AG09309 (cell line): ENCODE measurements around the gene CTSO.
"Not testable (repeated sequence)": the region's sequence is repeated elsewhere in the genome, so short reads cannot be mapped to it uniquely, and the experiment has no call there.

ENCODE experiments used
- DNase-seq: peaks from one replicate; pipeline ENCODE4 v3.0.0-alpha.2; 2010; ENCODE audit warnings: low read depth
- H3K4me3 ChIP-seq: 2 replicates; pipeline ENCODE4 v1.5.1; 2011; ENCODE audit warnings: mild to moderate bottlenecking, low read depth, low read length, moderate library complexity; ENCODE audit not compliant: control insufficient read depth
- CTCF ChIP-seq: IDR thresholded peaks from 2 replicates; pipeline ENCODE4 v1.5.1; 2011; ENCODE audit warnings: mild to moderate bottlenecking, low read depth, low read length, inconsistent platforms; ENCODE audit not compliant: insufficient read depth, control insufficient read depth; ENCODE audit errors: missing control alignments

CTSO gene

DNA sequence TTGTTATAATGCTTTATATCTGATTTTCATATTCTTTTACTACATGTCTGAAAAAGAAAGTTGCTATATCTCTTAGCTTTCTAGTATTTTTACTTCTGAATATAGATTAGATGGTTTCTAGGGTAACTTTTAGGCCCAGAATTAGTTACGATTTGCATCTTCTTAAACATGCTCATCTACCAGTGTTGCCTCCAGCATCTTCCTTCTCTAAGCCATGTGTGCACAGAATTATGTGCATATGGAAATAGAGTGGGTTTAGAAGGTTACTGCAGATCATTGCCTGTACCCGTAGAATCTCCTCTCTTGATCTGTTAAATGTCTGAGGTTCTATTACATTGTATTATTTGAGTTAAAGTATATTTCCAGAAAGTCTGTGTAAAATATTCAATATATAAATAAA lies 52.7 kb downstream of the CTSO start:
- H3K4me3 ChIP-seq, result no peak overlapping the region
- TF ChIP-seq CTCF, result no peak
- DNase-seq, result no peak

DNA sequence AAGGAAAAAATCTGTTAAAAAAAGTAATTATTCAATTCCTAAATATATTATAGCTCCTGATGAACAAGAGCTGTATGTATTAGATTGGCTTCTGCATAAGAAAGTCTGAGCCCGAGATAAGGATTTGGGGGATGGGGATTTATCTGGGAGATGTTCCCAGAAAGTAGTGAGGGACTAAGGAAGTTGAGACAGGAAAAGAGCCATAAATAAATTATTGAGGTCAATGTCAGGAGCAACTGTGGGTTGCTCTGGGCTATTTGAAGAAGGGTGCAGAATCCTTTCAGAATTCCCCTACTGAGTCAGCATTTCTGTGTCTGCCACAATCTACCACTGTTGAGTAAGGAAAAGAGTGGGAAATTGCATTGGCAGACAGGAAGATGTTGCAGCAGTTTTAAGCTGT lies 53.3 kb downstream of the CTSO start:
- DNase-seq, result peak; percentile 40
- H3K4me3 ChIP-seq, result no peak overlapping the region
- TF ChIP-seq CTCF, result no peak

- H3K4me3 ChIP-seq, result no peak overlapping the region
- TF ChIP-seq CTCF, result no peak
- DNase-seq, result no peak
These were observed 53.8 kb downstream of the CTSO start for GRCh38 chr4:155899891-155900290.

DNA sequence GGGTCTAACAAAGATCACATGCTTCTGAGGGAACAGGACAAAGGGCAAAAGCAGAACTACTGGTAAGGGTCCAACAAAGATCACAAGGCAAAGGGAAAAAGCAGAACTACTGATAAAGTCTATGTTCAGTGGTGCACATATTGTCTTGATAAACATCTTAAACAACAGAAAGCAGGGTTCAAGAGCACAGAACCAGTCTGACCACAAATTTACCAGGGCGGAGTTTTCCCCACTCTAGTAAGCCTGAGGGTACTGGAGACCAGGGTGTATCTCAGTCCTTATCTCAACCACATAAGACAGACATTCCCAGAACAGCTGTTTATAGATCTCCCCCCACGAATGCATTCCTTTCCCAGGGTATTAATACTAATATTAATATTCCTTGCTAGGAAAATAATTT lies 55.3 kb downstream of the CTSO start:
- DNase-seq, H3K4me3 ChIP-seq: not testable (repeated sequence)

DNA sequence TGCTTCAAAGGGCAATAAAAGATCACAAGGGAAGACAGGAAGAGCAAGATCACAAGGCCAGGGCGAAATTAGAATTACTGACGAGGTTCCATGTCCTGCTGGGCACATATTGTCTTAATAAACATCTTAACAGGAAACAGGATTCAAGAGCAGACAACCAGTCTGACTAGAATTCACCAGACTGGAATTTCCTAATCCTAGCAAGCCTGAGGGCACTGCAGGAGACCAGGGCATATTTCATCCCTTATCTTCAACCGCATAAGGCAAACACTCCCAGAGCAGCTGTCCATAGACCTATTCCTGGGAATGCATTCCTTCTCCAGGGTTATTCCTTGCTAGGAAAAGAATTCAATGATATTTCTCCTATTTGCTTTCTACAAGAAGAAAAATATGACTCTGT lies 62.6 kb downstream of the CTSO start:
- TF ChIP-seq CTCF, result no peak

DNA sequence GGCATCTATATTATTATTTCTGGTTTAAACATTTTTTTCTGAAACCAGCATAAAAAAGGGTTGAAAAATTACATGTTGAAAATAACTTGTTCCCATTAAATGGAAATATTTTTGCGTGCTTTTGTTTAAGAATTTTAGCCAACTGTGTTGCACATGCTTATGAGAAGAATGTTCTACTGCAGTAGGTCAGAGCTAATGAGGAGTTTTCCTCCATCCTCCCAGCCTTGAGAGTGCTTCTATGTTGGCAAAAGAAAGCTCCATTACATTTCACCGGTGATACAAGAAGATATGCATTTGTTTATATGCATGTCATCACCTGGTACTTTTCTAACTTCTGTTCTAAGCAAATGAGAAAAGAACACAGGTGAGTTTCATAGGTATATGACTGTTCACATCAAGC lies 63.7 kb downstream of the CTSO start:
- DNase-seq, result no peak
- TF ChIP-seq CTCF, result no peak
- no peak overlapping the region for H3K4me3 ChIP-seq

More for the DNA sequence above, 62.6 kb downstream of the CTSO start:
- no peak overlapping the region for H3K4me3 ChIP-seq
- DNase-seq, result no peak

GRCh38 chr4:155889031-155889793 lies 64.5 kb downstream of the CTSO start:
- no peak for TF ChIP-seq CTCF
- H3K4me3 ChIP-seq, result no peak overlapping the region
- DNase-seq, result peak; percentile 92
